ENCODE results near the gene YIF1B.

YIF1B gene

DNA sequence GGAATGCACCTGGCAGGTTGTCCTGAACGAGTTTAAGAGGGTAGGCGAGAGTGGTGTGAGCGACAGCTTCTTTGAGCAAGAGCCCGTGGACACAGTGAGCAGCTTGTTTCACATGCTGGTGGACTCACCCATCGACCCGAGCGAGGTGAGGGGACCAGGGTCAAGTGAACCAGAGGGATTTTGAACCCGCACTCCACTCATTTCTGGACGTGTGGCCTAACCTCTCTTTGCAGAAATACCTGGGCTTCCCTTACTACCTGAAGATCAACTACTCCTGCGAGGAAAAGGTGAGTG lies 21.6 kb upstream of the YIF1B start:
- no peak for ATAC-seq
- no peak for TF ChIP-seq ZNF565 (CRISPR knock-in tag; conservative IDR thresholded peaks at IDR 0.05; ENCODE audit: low read depth)
- TF ChIP-seq ZFP3 (CRISPR knock-in tag; IDR thresholded peaks at IDR 0.05): no peak
- no peak for TF ChIP-seq ZNF70 (CRISPR knock-in tag; IDR thresholded peaks at IDR 0.05)
- no peak for TF ChIP-seq CSDC2 (CRISPR knock-in tag; IDR thresholded peaks at IDR 0.05)
- TF ChIP-seq GLIS3 (CRISPR knock-in tag; IDR thresholded peaks at IDR 0.05): no peak
- TF ChIP-seq, protein P1, sequence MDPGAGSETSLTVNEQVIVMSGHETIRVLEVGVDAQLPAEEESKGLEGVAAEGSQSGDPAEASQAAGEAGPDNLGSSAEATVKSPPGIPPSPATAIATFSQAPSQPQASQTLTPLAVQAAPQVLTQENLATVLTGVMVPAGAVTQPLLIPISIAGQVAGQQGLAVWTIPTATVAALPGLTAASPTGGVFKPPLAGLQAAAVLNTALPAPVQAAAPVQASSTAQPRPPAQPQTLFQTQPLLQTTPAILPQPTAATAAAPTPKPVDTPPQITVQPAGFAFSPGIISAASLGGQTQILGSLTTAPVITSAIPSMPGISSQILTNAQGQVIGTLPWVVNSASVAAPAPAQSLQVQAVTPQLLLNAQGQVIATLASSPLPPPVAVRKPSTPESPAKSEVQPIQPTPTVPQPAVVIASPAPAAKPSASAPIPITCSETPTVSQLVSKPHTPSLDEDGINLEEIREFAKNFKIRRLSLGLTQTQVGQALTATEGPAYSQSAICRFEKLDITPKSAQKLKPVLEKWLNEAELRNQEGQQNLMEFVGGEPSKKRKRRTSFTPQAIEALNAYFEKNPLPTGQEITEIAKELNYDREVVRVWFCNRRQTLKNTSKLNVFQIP (CRISPR knock-in tag; IDR thresholded peaks at IDR 0.05; ENCODE audit: borderline replicate concordance, low read depth): no peak

DNA sequence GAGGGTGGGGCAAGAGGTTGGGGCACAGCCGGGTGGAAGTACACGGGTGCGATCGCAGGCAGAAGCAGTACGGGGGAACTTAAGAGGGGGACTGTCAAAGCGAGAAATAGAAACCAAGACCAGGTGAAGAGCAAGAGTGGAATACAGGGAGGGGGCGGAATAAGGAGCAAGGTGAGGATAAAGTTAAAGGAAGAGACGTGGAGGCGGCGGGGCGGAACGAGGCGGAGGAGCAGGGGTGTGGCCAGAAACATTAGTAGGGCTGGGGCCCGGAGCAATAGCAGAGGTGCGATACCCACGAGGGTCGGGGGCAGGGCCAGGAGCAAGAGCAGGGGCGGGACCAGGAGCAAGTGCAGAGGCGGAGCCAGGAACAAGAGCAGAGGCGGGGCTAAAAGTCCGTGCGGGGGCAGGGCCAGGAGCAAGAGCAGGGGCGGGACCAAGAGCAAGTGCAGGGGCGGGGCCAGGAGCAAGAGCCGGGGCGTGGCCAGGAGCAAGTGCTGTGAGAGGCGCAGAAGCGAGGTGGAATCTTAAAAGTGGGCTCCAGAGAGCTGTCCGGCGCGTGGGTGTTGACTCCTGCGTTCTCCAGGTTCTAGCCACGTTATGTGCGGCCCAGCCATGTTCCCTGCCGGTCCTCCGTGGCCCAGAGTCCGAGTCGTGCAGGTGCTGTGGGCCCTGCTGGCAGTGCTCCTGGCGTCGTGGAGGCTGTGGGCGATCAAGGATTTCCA lies 21.1 kb upstream of the YIF1B start:
- peak; percentile 70 for ATAC-seq

More for the DNA sequence above, 21.1 kb upstream of the YIF1B start:
- TF ChIP-seq CSDC2 (CRISPR knock-in tag; IDR thresholded peaks at IDR 0.05) (no peak), GLIS3 (CRISPR knock-in tag; IDR thresholded peaks at IDR 0.05) (no peak), TOX (CRISPR knock-in tag; IDR thresholded peaks at IDR 0.05; ENCODE audit: borderline replicate concordance) (no peak), BACH2 (CRISPR knock-in tag; IDR thresholded peaks at IDR 0.05; ENCODE audit: borderline replicate concordance) (no peak), PPARA (CRISPR knock-in tag; IDR thresholded peaks at IDR 0.05; ENCODE audit: borderline replicate concordance) (no peak), TCF4 (CRISPR knock-in tag; IDR thresholded peaks at IDR 0.05; ENCODE audit: borderline replicate concordance) (no peak), ZNF8 (CRISPR knock-in tag; IDR thresholded peaks at IDR 0.05) (no peak), ARNTL (CRISPR knock-in tag; IDR thresholded peaks at IDR 0.05; ENCODE audit: borderline replicate concordance, low read depth) (no peak), ESRRG (CRISPR knock-in tag; IDR thresholded peaks at IDR 0.05) (no peak), ZC3H10 (CRISPR knock-in tag; IDR thresholded peaks at IDR 0.05) (no peak), SNAI2 (CRISPR knock-in tag; IDR thresholded peaks at IDR 0.05) (no peak), ZNF70 (CRISPR knock-in tag; IDR thresholded peaks at IDR 0.05) (no peak)
- TF ChIP-seq, protein P2, sequence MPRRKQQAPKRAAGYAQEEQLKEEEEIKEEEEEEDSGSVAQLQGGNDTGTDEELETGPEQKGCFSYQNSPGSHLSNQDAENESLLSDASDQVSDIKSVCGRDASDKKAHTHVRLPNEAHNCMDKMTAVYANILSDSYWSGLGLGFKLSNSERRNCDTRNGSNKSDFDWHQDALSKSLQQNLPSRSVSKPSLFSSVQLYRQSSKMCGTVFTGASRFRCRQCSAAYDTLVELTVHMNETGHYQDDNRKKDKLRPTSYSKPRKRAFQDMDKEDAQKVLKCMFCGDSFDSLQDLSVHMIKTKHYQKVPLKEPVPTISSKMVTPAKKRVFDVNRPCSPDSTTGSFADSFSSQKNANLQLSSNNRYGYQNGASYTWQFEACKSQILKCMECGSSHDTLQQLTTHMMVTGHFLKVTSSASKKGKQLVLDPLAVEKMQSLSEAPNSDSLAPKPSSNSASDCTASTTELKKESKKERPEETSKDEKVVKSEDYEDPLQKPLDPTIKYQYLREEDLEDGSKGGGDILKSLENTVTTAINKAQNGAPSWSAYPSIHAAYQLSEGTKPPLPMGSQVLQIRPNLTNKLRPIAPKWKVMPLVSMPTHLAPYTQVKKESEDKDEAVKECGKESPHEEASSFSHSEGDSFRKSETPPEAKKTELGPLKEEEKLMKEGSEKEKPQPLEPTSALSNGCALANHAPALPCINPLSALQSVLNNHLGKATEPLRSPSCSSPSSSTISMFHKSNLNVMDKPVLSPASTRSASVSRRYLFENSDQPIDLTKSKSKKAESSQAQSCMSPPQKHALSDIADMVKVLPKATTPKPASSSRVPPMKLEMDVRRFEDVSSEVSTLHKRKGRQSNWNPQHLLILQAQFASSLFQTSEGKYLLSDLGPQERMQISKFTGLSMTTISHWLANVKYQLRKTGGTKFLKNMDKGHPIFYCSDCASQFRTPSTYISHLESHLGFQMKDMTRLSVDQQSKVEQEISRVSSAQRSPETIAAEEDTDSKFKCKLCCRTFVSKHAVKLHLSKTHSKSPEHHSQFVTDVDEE (CRISPR knock-in tag; IDR thresholded peaks at IDR 0.05): no peak
- TF ChIP-seq, protein P3, sequence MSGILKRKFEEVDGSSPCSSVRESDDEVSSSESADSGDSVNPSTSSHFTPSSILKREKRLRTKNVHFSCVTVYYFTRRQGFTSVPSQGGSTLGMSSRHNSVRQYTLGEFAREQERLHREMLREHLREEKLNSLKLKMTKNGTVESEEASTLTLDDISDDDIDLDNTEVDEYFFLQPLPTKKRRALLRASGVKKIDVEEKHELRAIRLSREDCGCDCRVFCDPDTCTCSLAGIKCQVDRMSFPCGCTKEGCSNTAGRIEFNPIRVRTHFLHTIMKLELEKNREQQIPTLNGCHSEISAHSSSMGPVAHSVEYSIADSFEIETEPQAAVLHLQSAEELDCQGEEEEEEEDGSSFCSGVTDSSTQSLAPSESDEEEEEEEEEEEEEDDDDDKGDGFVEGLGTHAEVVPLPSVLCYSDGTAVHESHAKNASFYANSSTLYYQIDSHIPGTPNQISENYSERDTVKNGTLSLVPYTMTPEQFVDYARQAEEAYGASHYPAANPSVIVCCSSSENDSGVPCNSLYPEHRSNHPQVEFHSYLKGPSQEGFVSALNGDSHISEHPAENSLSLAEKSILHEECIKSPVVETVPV (CRISPR knock-in tag; IDR thresholded peaks at IDR 0.05): no peak
- TF ChIP-seq, protein P4, sequence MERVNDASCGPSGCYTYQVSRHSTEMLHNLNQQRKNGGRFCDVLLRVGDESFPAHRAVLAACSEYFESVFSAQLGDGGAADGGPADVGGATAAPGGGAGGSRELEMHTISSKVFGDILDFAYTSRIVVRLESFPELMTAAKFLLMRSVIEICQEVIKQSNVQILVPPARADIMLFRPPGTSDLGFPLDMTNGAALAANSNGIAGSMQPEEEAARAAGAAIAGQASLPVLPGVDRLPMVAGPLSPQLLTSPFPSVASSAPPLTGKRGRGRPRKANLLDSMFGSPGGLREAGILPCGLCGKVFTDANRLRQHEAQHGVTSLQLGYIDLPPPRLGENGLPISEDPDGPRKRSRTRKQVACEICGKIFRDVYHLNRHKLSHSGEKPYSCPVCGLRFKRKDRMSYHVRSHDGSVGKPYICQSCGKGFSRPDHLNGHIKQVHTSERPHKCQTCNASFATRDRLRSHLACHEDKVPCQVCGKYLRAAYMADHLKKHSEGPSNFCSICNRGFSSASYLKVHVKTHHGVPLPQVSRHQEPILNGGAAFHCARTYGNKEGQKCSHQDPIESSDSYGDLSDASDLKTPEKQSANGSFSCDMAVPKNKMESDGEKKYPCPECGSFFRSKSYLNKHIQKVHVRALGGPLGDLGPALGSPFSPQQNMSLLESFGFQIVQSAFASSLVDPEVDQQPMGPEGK (CRISPR knock-in tag; IDR thresholded peaks at IDR 0.05; ENCODE audit: borderline replicate concordance): no peak
- TF ChIP-seq, protein P1 (CRISPR knock-in tag; IDR thresholded peaks at IDR 0.05; ENCODE audit: borderline replicate concordance, low read depth): no peak
- TF ChIP-seq, protein P5, sequence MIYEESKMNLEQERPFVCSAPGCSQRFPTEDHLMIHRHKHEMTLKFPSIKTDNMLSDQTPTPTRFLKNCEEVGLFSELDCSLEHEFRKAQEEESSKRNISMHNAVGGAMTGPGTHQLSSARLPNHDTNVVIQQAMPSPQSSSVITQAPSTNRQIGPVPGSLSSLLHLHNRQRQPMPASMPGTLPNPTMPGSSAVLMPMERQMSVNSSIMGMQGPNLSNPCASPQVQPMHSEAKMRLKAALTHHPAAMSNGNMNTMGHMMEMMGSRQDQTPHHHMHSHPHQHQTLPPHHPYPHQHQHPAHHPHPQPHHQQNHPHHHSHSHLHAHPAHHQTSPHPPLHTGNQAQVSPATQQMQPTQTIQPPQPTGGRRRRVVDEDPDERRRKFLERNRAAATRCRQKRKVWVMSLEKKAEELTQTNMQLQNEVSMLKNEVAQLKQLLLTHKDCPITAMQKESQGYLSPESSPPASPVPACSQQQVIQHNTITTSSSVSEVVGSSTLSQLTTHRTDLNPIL (CRISPR knock-in tag; IDR thresholded peaks at IDR 0.05; ENCODE audit: low read depth): no peak
